Esophagus muscularis mucosa (tissue), 4 donors: ENCODE measurements around the gene EXOC3L1. TPM values are rescaled to one million over a fixed set of nuclear protein-coding genes. Genes with fewer than 3 reads are reported as not detected.

Experiments
- DNase-seq: peaks from one replicate; pipeline ENCODE4 v3.0.0-alpha.2; 2017; ENCODE audit errors: extremely low spot score
- H3K27ac ChIP-seq, 4 donors: fragments of 200-600 bp; sonication (generic); replicated peaks in 1 of 4; 1 replicate in 3 of 4; 2 replicates in 1 of 4; pipeline ENCODE4 v1.5.1; 2016 to 2019; ENCODE audit warnings: mild to moderate bottlenecking in 1 of 4
- H3K27me3 ChIP-seq, 4 donors: fragments of 200-600 bp; sonication (generic); one replicate each; pipeline versions ENCODE4 v1.5.1 to v1.6.0; 2016 to 2019
- H3K36me3 ChIP-seq, 4 donors: fragments of 200-600 bp; sonication (generic); one replicate each; pipeline ENCODE4 v1.5.1; 2016 to 2019
- H3K4me1 ChIP-seq, 4 donors: fragments of 200-600 bp; sonication (generic); one replicate each; pipeline ENCODE4 v1.5.1; 2016 to 2019
- H3K4me3 ChIP-seq, 4 donors: fragments of 200-600 bp; sonication (generic); 1 replicate in 2 of 4; 2 replicates in 2 of 4; pipeline ENCODE4 v1.5.1; 2016 to 2019; ENCODE audit warnings: mild to moderate bottlenecking in 4 of 4, moderate library complexity in 1 of 4
- H3K9me3 ChIP-seq, 4 donors: fragments of 200-600 bp; sonication (generic); 1 replicate in 3 of 4; 2 replicates in 1 of 4; pipeline ENCODE4 v1.5.1; 2016 to 2019
- CTCF ChIP-seq, 3 experiments: fragments of 200-600 bp in 2 of 3; fragments of 450-650 bp in 1 of 3; sonication (generic) in 2 of 3; IDR thresholded peaks; one replicate each; pipeline ENCODE4 v1.5.1; 2017 to 2019; ENCODE audit warnings: antibody characterized with exemption in 3 of 3, mild to moderate bottlenecking in 2 of 3, moderate library complexity in 1 of 3
- EP300 ChIP-seq: sonication (generic); formaldehyde crosslinking; IDR thresholded peaks from one replicate; pipeline ENCODE4 v1.6.1; 2017; ENCODE audit warnings: antibody characterized with exemption
- POLR2A ChIP-seq: fragments of 450-650 bp; IDR thresholded peaks from one replicate; pipeline ENCODE4 v1.6.1; 2017; ENCODE audit warnings: antibody characterized with exemption, moderate library complexity, mild to moderate bottlenecking, low read depth
- POLR2AphosphoS5 ChIP-seq, 2 donors: sonication (generic); formaldehyde crosslinking; IDR thresholded peaks; one replicate each; pipeline ENCODE4 v1.6.1; 2017; ENCODE audit warnings: antibody characterized with exemption in 2 of 2
- WGBS: methylation state at CpG from one replicate; pipeline ENCODE4 v1.1.5; 2018; 5-methylcytosine and 5-hydroxymethylcytosine counted together
- intact Hi-C: fragments of 100-400 bp; cut with DNase I; formaldehyde crosslinking; loops from one replicate; pipeline ENCODE4 v1.15.1; 2023
- total RNA-seq, 4 donors: library from RNA; depleted of rRNA; stranded (reverse); fragments of >200 nt; gene quantifications; one replicate each; pipeline versions ENCODE4 v1.1.0 to v1.2.1, GENCODE V29; 2016

The EXOC3L1 gene
- total RNA-seq, 4 donors from 2014 or later, result 1.2 to 4.0 (median 2.1) TPM

DNA sequence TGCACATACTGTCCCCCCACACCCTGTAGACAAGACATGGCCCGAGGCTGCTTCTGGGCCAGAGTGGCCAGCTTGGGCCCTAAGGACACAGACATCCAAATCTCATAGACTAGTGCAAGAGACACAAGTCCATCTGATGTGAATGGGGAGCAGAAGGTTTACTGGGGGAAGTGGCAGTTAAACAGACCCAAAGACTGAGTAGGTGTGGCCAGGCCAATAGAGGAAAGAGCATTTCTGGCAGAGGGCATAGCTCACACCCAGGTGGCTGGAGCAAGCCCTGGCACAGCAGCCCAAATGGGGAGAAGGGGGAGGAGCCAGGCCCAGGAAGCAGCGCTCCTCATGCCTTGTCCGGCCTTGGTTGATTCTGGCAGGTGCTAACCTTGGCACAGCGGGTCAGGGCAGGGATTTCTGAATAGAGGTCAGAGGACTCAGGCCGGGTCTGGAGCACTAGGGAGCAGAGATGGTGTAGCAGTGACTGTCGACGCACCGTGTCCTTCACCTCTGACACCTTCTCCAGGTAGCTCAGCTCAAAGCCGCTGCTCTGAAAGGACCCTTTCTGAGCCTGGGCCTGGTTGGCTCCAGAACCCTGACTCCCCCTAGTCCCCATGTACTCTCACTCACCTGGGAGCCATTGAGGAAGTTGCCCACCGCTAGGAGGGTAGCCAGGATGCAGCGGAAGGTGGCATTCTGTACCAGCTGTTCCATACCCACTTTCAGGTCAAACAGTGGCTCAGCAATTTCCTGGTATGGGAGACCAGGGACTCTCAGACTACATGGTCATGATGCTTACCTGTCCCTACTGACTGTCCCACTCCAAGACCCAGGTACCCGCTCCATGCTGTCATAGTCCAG, 41.1 kb upstream of the EXOC3L1 start:
- Histone ChIP-seq H3K27me3 (no peaks in the 10 kb centered on the region), H3K4me1 (peaks cover 14 to 25% (median 16%) of the 10 kb centered on the region in 4 donors), H3K27ac (no peak overlapping the region), H3K36me3 (peaks cover 39 to 80% (median 75%) of the 10 kb centered on the region in 4 donors), H3K9me3 (no peaks in the 10 kb centered on the region), H3K4me3 (no peak overlapping the region)
- WGBS, result 100% methylated on average over 4 of the region's 12 CpGs
- intact Hi-C loops, result no loop called here
- no peak for TF ChIP-seq POLR2AphosphoS5 (IDR thresholded peaks at IDR 0.05)
- no peak for TF ChIP-seq CTCF (IDR thresholded peaks at IDR 0.05)
- no peak for TF ChIP-seq EP300
- TF ChIP-seq POLR2A, result no peak
- no peak for DNase-seq

GRCh38 chr16:67229906-67230808, 40.2 kb upstream of the EXOC3L1 start:
- Histone ChIP-seq H3K4me3 (no peak overlapping the region), H3K27me3 (no peaks in the 10 kb centered on the region), H3K9me3 (no peaks in the 10 kb centered on the region), H3K4me1 (peaks cover 20 to 34% (median 23%) of the 10 kb centered on the region in 4 donors), H3K36me3 (peaks cover 35 to 71% (median 68%) of the 10 kb centered on the region in 4 donors), H3K27ac (no peak overlapping the region)
- intact Hi-C loops, result no loop called here
- no peak for TF ChIP-seq EP300
- no peak for TF ChIP-seq POLR2A
- TF ChIP-seq POLR2AphosphoS5 (IDR thresholded peaks at IDR 0.05), result no peak
- no peak for TF ChIP-seq CTCF (IDR thresholded peaks at IDR 0.05)
- DNase-seq, result no peak
- whole genome bisulfite sequencing, result 96% methylated on average over 14 of the region's 32 CpGs

- intact Hi-C loops, result no loop called here
- WGBS, result 81% methylated on average over 9 of the region's 9 CpGs
Measured at GRCh38 chr16:67228905-67229304, 39.0 kb upstream of the EXOC3L1 start.

More at GRCh38 chr16:67228905-67229304, 39.0 kb upstream of the EXOC3L1 start:
- DNase-seq, result no peak
- no peak for TF ChIP-seq EP300
- TF ChIP-seq POLR2AphosphoS5 (IDR thresholded peaks at IDR 0.05), result no peak
- TF ChIP-seq CTCF (IDR thresholded peaks at IDR 0.05), result no peak
- no peak for TF ChIP-seq POLR2A
- Histone ChIP-seq H3K4me1 (peaks cover 20 to 34% (median 25%) of the 10 kb centered on the region in 4 donors), H3K9me3 (no peaks in the 10 kb centered on the region), H3K27ac (no peak overlapping the region), H3K27me3 (no peaks in the 10 kb centered on the region), H3K4me3 (no peak overlapping the region), H3K36me3 (peaks cover 35 to 59% (median 55%) of the 10 kb centered on the region in 4 donors)
